ENCODE data around the gene AKR7A3.

Gene AKR7A3

GRCh38 chr1:19330449-19331135 is 42.0 kb upstream of the AKR7A3 start:
- H3K4me3 ChIP-seq (ENCODE audit: low read length), result no peak overlapping the region
- no peak for TF ChIP-seq CTCF (conservative IDR thresholded peaks at IDR 0.05; ENCODE audit: low read depth, low read length)
- DNase-seq (ENCODE audit: low read depth), result no peak

GRCh38 chr1:19329611-19330010 is 41.0 kb upstream of the AKR7A3 start:
- DNase-seq (ENCODE audit: low read depth), result no peak
- TF ChIP-seq CTCF (conservative IDR thresholded peaks at IDR 0.05; ENCODE audit: low read depth, low read length), result no peak
- H3K4me3 ChIP-seq (ENCODE audit: low read length), result no peak overlapping the region

GRCh38 chr1:19329188-19329587 is 40.6 kb upstream of the AKR7A3 start:
- TF ChIP-seq CTCF (conservative IDR thresholded peaks at IDR 0.05; ENCODE audit: low read depth, low read length), result no peak
- DNase-seq (ENCODE audit: low read depth), result no peak
- no peak overlapping the region for H3K4me3 ChIP-seq (ENCODE audit: low read length)

GRCh38 chr1:19328486-19328885 is 39.9 kb upstream of the AKR7A3 start:
- no peak for TF ChIP-seq CTCF (conservative IDR thresholded peaks at IDR 0.05; ENCODE audit: low read depth, low read length)
- DNase-seq (ENCODE audit: low read depth), result no peak
- H3K4me3 ChIP-seq (ENCODE audit: low read length), result no peak overlapping the region

- TF ChIP-seq CTCF (conservative IDR thresholded peaks at IDR 0.05; ENCODE audit: low read depth, low read length), result no peak
- no peak for DNase-seq (ENCODE audit: low read depth)
- H3K4me3 ChIP-seq (ENCODE audit: low read length), result no peak overlapping the region
Observed at GRCh38 chr1:19327736-19328135, 39.2 kb upstream of the AKR7A3 start.

- H3K4me3 ChIP-seq (ENCODE audit: low read length), result no peak overlapping the region
- no peak for DNase-seq (ENCODE audit: low read depth)
- no peak for TF ChIP-seq CTCF (conservative IDR thresholded peaks at IDR 0.05; ENCODE audit: low read depth, low read length)
Observed at GRCh38 chr1:19327301-19327700, 38.7 kb upstream of the AKR7A3 start.

- DNase-seq (ENCODE audit: low read depth), result no peak
- TF ChIP-seq CTCF (conservative IDR thresholded peaks at IDR 0.05; ENCODE audit: low read depth, low read length), result no peak
Observed at GRCh38 chr1:19326748-19327065, 38.1 kb upstream of the AKR7A3 start.

More at GRCh38 chr1:19326748-19327065, 38.1 kb upstream of the AKR7A3 start:
- H3K4me3 ChIP-seq (ENCODE audit: low read length), result no peak overlapping the region

Measured in retinal pigment epithelial cell (primary cell).